Astrocyte (in vitro differentiated cells and primary cell): ENCODE data around the gene TMTC4.

Experiments
- CTCF ChIP-seq: IDR thresholded peaks from 2 replicates; pipeline ENCODE4 v1.5.1; 2011; ENCODE audit warnings: low read depth, mild to moderate bottlenecking, inconsistent platforms, low read length, moderate library complexity; ENCODE audit not compliant: insufficient read depth
- EZH2 ChIP-seq: IDR thresholded peaks from 2 replicates; pipeline ENCODE4 v1.6.1; 2012; ENCODE audit warnings: mild to moderate bottlenecking, low read length, inconsistent platforms; ENCODE audit not compliant: insufficient read depth

DNA sequence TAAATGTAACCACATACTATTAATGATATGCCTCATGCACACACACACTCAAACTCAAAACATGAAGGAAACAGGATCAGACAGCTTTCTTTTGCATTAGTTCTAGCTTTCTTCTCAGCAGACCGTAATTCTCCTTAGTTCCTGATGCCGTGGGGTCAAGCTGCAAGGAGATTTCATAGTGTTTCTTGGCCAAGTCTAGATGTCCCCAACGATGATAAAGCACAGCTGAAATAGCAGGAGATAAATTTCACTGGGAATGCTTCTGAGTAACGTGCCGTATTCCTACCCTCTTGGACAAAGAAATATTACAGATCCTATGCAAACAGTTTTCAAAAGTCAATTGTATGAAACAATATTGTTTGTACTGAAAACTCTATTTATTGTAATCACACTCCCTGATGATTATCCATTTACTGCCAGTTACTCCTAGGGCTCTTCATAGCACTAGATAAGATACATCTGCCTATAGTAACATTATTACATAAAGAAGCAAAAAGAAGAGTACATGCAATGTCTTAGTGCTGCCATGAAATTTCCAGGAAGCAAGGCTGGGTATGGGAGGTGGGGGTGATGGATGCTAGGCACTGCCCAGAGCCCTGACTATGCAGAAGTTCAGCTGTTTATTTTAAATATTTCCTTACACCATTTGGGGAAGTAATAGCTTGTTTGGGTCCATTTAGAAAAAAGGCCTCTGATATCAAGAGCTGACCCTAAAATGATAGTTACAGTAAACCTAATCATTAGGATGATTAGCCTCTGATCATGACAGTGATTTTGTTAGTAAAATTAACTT lies 69.5 kb downstream of the TMTC4 start:
- TF ChIP-seq EZH2 (no peak), CTCF (no peak)
